NK-92 (cell line): ENCODE results near the gene TRIM28.

Experiments
- DNase-seq: peaks from one replicate; lab custom pipeline; 2025; ENCODE audit not compliant: unreplicated experiment; lab: John Stamatoyannopoulos, UW

The TRIM28 gene

DNA sequence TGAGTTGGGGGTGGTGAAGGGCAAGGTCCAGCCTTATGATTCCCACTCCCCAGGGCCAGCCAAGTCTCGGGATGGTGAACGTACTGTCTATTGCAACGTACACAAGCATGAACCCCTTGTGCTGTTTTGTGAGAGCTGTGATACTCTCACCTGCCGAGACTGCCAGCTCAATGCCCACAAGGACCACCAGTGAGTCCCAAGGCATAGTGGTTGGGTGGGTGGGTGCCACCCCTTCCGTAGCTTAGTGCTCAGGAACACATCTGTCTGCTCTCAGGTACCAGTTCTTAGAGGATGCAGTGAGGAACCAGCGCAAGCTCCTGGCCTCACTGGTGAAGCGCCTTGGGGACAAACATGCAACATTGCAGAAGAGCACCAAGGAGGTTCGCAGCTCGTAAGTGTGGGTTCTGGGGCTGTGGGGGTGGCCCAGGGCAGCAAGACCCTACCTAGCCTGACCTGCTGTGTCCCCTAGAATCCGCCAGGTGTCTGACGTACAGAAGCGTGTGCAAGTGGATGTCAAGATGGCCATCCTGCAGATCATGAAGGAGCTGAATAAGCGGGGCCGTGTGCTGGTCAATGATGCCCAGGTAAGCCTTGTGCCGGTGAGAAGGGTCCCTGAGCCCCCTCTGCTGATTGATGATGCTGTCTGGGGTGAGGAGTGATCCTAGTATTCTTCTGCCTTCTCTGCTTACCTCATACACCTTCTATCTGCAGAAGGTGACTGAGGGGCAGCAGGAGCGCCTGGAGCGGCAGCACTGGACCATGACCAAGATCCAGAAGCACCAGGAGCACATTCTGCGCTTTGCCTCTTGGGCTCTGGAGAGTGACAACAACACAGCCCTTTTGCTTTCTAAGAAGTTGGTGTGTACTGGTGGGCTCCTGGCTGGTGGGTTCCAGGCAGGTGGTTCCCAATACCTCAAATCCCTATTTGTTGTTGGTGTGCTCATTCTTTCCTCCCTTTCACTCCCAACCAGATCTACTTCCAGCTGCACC is 3.8 kb downstream of the TRIM28 start:
- no peak for DNase-seq

- no peak for DNase-seq
These were observed 5.2 kb downstream of the TRIM28 start for GRCh38 chr19:58548859-58549663.

DNA sequence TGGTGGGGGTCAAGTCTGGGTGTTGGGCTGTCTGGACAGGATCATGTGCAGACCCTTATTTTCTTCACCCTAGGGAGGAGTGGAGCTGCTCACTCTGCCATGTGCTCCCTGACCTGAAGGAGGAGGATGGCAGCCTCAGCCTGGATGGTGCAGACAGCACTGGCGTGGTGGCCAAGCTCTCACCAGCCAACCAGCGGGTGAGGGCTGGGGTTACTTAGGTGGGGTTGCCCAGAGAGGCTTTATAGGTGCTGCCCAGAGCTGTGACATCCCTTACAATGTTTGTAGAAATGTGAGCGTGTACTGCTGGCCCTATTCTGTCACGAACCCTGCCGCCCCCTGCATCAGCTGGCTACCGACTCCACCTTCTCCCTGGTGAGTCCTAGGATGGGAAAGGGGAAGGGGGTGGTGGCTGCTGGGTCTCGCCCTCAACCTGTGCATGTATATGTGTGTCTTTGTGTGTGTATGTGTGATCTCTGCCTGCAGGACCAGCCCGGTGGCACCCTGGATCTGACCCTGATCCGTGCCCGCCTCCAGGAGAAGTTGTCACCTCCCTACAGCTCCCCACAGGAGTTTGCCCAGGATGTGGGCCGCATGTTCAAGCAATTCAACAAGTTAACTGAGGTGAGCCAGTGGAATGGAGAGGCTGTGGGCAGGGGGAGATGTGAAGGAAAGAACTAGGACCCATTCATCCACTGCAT is 5.9 kb downstream of the TRIM28 start:
- no peak for DNase-seq

- DNase-seq: no peak
These were observed 6.7 kb downstream of the TRIM28 start for GRCh38 chr19:58550362-58551122.

DNA sequence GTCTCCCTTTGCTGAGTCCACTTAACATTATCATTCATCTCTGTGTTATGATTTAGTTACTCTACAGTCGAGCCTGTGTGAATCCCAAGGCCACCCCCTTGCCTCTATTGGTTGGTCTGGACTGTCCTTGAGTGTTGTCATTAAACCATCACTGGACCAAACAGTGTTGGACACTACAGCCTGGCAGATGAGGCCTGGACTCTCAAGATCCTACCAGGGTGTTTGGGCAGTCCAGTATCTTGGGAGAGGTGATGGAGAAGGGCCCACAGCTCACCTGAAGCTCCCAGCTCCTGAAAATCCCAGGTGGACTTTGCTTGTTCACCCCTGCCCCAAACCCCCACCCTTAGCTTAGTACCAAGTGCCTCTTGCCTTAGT is 7.2 kb downstream of the TRIM28 start:
- DNase-seq: no peak

- no peak for DNase-seq
These were observed 8.0 kb downstream of the TRIM28 start for GRCh38 chr19:58551577-58552471.

GRCh38 chr19:58552655-58553054 is 8.8 kb downstream of the TRIM28 start:
- DNase-seq: no peak

DNA sequence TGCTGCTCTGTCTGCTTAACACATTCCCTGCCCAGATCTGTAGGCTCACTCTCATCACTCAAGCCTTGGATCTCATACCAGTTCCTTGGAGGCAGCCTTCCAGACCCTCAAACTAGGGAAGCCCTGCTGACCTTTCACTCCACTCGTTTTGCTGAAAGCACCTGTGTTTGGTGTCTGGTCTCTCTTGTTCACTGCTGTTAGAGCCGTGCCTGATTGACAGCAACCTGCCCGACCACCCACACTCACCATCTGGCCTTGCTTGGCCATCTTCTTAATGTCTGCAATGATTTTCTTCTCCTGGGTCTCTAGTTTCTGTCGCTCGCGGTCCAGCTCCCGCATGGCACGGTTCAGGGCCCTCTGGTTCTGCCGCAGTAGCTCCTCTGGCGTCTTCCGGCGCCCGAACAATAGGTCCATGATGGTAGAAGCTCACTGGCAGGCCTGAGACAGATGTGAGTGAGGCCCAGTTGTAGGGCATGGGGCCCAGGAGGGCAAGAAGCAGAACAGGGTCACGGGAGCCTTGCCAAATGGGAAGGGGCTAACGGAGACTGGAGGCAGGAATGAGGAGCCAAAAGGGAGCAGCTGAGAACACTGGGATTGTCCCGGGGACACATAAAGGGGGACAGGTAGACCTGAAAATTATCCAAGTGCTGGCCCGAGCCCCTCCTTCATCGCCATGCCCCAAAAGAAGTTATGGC is 10.1 kb downstream of the TRIM28 start:
- DNase-seq: no peak

DNA sequence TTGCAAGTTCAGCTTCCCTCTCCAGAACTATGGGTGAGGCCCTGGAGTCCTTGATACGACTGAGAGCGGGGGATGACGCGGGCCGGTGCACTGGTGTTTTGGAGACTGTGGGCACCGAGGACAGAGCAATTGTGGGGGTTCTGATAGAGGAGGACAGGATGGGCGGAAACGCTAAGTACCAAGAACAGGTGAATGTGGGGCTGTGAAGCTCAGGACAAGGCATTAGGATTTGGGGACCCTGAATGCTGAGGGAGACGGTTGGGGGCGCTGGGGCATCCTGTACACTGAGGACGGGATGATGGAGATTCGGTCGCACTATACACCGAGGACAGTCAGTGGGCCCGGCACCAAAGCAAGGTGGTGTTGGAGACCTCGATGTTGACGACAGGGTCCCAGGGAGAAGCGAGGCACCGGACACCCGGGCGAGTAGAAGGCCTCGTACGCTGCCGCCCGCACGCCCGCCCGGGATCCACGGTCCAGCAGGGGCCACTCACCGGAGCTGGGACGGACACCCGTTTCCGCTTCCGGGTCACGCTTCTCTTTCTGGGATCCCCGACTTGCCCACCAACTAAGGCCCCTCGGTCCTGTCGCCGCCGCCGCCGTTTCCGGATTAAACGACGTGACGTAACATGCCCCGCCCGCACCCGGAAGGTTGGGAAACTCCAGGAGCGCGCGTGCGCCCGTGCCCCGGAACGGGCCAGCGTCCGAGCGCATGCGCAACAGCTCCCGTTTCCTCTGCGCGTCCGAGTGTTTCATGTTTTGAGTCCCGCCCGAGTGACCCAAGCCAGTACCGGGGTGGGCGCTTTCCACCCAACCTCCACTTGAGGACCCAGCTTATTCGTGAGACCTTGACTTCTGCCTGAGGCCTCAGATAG is 10.9 kb downstream of the TRIM28 start, which contains the start of gene CHMP2A:
Gene CHMP2A, minus strand, starts transcription at position 612 of the 875 bp plus-strand sequence. CDS start 893 bp downstream, outside the sequence.
- DNase-seq: no peak

- DNase-seq: no peak
These were observed 11.6 kb downstream of the TRIM28 start for GRCh38 chr19:58555369-58555885.

DNA sequence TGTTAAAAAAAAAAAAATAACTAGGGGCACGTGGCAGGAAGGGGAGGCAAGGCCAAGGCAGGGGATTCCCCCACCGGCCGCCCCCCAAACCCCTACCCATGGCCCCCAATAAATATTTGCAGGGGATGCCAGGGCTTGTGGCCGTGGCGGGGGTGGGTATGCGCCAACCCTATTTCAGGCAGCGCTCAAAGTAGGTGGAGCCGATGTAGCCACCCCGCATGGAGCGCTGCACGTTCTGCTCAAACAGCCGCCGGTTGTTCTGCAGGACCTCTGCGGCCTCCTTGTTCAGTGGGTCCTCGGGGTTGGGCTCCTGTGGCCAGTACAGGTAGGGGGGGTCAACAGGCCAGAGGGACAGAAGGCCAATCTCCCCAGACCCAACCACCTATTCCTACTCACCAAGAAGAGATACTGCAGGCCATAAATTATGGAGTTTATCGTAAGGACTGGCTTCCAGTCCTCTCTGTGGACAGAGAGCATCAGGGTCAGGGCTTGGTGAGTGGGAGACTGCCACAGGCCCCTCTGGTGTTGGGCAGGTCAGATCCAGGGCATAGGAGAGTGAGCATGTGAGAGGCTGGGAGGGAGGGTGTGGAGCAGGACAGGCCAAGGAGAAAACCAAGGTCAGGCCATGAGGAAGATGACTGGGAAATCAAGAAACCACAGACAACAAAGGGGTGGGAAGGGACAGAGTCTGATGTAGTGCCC is 12.2 kb downstream of the TRIM28 start:
- DNase-seq: no peak

- DNase-seq: no peak
These were observed 12.9 kb downstream of the TRIM28 start for GRCh38 chr19:58556622-58557220.

- no peak for DNase-seq
These were observed 13.6 kb downstream of the TRIM28 start for GRCh38 chr19:58557221-58558065.

DNA sequence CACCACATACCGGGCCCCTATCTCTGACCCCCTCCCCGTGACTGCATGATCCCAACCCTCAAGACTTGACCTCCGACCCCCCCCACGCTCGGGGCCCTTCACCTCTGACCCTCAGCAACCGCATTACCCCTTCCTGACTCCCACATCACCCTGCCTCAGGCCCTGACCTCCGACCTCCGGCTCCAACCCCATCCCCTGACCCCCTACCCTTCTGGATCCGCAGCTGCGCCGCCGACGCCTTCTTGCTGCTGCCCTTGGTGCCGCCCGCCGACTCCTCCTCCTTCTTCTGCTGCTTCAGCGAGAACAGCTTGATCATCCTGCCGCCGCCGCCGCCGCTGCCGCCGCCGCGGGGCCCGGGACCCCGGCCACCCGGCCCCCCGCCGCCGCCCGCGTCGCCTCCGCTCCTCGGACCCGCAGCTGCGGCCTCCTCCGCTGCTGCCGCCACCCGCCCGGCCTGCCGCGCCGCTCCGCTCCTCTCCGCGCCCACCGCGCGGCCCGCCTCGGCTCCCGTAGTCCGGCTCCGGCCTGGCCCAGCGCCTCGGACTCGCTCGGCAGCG is 14.3 kb downstream of the TRIM28 start, which contains the start of gene UBE2M:
Gene UBE2M, minus strand, starts transcription at position 546 of the 557 bp plus-strand sequence. Its CDS starts 230 bp downstream, at position 316.
- no peak for DNase-seq

- DNase-seq: no peak
These were observed 14.9 kb downstream of the TRIM28 start for GRCh38 chr19:58558623-58559274.
